ENCODE data around the gene LARP6. TPM values are rescaled to one million over a fixed set of nuclear protein-coding genes. Genes with fewer than 3 reads are reported as not detected.

The LARP6 gene
- total RNA-seq, 1 experiment from 2014 or later = 15.2 TPM

- ATAC-seq = no peak
- DNase-seq (ENCODE audit: low spot score) = no peak
- peaks cover 42% of the 10 kb centered on the region for H3K36me3 Mint-ChIP-seq
- H3K27ac Mint-ChIP-seq = no peak overlapping the region
- no peak overlapping the region for H3K4me3 Mint-ChIP-seq
- ChIA-PET CTCF (no interaction called here), POLR2A (no interaction called here)
- TF ChIP-seq IRF2 (CRISPR knock-in tag; IDR thresholded peaks at IDR 0.05; ENCODE audit: borderline replicate concordance, low read depth) (no peak), SOX15 (CRISPR knock-in tag; IDR thresholded peaks at IDR 0.05) (no peak), NFATC4 (CRISPR knock-in tag; IDR thresholded peaks at IDR 0.05) (no peak), ZNF512 (CRISPR knock-in tag; IDR thresholded peaks at IDR 0.05; ENCODE audit: borderline replicate concordance) (no peak), EMX1 (CRISPR knock-in tag; IDR thresholded peaks at IDR 0.05) (no peak), CDX4 (CRISPR knock-in tag; IDR thresholded peaks at IDR 0.05; ENCODE audit: borderline replicate concordance) (no peak)
- H3K9me3 Mint-ChIP-seq = peaks cover 10% of the 10 kb centered on the region
- no peaks in the 10 kb centered on the region for H3K27me3 Mint-ChIP-seq (ENCODE audit: low read depth)
- H3K4me1 Mint-ChIP-seq = peaks cover 14% of the 10 kb centered on the region
These were observed 19.0 kb downstream of the LARP6 start for GRCh38 chr15:70834999-70835398.

- H3K9me3 Mint-ChIP-seq = peaks cover 10% of the 10 kb centered on the region
- peak; percentile 80 for ATAC-seq
- ChIA-PET POLR2A (no interaction called here), CTCF (interaction anchor here (0.5 to 1.7 kb wide), 3 partner anchors 9 to 47 kb away, joined by 3 to 10 read pairs (median 3); no protein-coding TSS in a partner anchor)
- TF ChIP-seq ELF4 (CRISPR knock-in tag; IDR thresholded peaks at IDR 0.05; ENCODE audit: low read depth) = no peak
- peak; percentile 42; the same call in 1 of the 2 replicates for TF ChIP-seq GABPB1 (CRISPR knock-in tag; IDR thresholded peaks at IDR 0.05)
- H3K27ac Mint-ChIP-seq = peak overlapping the region; percentile 86
- H3K36me3 Mint-ChIP-seq = peaks cover 42% of the 10 kb centered on the region
- H3K27me3 Mint-ChIP-seq (ENCODE audit: low read depth) = no peaks in the 10 kb centered on the region
- no peak overlapping the region for H3K4me3 Mint-ChIP-seq
- H3K4me1 Mint-ChIP-seq = peaks cover 18% of the 10 kb centered on the region
- DNase-seq (ENCODE audit: low spot score) = no peak
These were observed 19.8 kb downstream of the LARP6 start for GRCh38 chr15:70833861-70834765.

- ChIA-PET POLR2A (no interaction called here), CTCF (interaction anchor here (0.5 to 1.7 kb wide), 3 partner anchors 8 to 46 kb away, joined by 3 to 10 read pairs (median 3); no protein-coding TSS in a partner anchor)
- Mint-ChIP-seq H3K27me3 (ENCODE audit: low read depth) (no peaks in the 10 kb centered on the region), H3K36me3 (peaks cover 42% of the 10 kb centered on the region), H3K9me3 (peaks cover 10% of the 10 kb centered on the region), H3K4me1 (peaks cover 18% of the 10 kb centered on the region), H3K4me3 (no peak overlapping the region), H3K27ac (no peak overlapping the region)
- DNase-seq (ENCODE audit: low spot score) (no peak), ATAC-seq (no peak)
- TF ChIP-seq ZSCAN18 (CRISPR knock-in tag; IDR thresholded peaks at IDR 0.05) (no peak), MXD4 (CRISPR knock-in tag; IDR thresholded peaks at IDR 0.05; ENCODE audit: borderline replicate concordance) (no peak), ZBTB21 (CRISPR knock-in tag; IDR thresholded peaks at IDR 0.05; ENCODE audit: borderline replicate concordance) (no peak), ESRRA (CRISPR knock-in tag; IDR thresholded peaks at IDR 0.05; ENCODE audit: borderline replicate concordance) (no peak), ZNF281 (CRISPR knock-in tag; IDR thresholded peaks at IDR 0.05) (no peak), NFATC4 (CRISPR knock-in tag; IDR thresholded peaks at IDR 0.05) (no peak), ZNF317 (CRISPR knock-in tag; IDR thresholded peaks at IDR 0.05; ENCODE audit: borderline replicate concordance, low read depth) (no peak), NFYB (CRISPR knock-in tag; conservative IDR thresholded peaks at IDR 0.05; ENCODE audit: low read depth) (no peak), ERG (CRISPR knock-in tag; IDR thresholded peaks at IDR 0.05) (no peak), JUN (CRISPR knock-in tag; IDR thresholded peaks at IDR 0.05) (no peak), USF1 (CRISPR knock-in tag; IDR thresholded peaks at IDR 0.05) (no peak), ZNF263 (CRISPR knock-in tag; IDR thresholded peaks at IDR 0.05; ENCODE audit: low read depth) (no peak)
These were observed 20.5 kb downstream of the LARP6 start for GRCh38 chr15:70833422-70833821.

Measured in WTC11 (cell line).